NCI-H748 treated with DMSO at 0.1 percent for 48 hours (cell line): Measurements from ENCODE around the gene C5orf15.

Source experiments
- DNase-seq: peaks from one replicate; lab custom pipeline; 2025; lab: John Stamatoyannopoulos, UW

Gene C5orf15

GRCh38 chr5:133924221-133924920 lies 44.1 kb downstream of the C5orf15 start:
- no peak for DNase-seq

GRCh38 chr5:133921979-133922378 lies 46.4 kb downstream of the C5orf15 start:
- peak; percentile 57 for DNase-seq

- DNase-seq = no peak
These were observed 47.4 kb downstream of the C5orf15 start for GRCh38 chr5:133921069-133921468.

- DNase-seq = no peak
These were observed 49.0 kb downstream of the C5orf15 start for GRCh38 chr5:133919148-133920136.

GRCh38 chr5:133918731-133919130 lies 49.7 kb downstream of the C5orf15 start:
- DNase-seq = no peak

GRCh38 chr5:133918316-133918715 lies 50.1 kb downstream of the C5orf15 start:
- no peak for DNase-seq

GRCh38 chr5:133917785-133918184 lies 50.6 kb downstream of the C5orf15 start:
- no peak for DNase-seq

GRCh38 chr5:133916914-133917313 lies 51.5 kb downstream of the C5orf15 start:
- no peak for DNase-seq

- DNase-seq = no peak
These were observed 51.9 kb downstream of the C5orf15 start for GRCh38 chr5:133916479-133916878.

GRCh38 chr5:133914434-133914833 lies 54.0 kb downstream of the C5orf15 start:
- DNase-seq = no peak

GRCh38 chr5:133913413-133914155 lies 54.8 kb downstream of the C5orf15 start:
- DNase-seq = no peak

- DNase-seq = no peak
These were observed 55.5 kb downstream of the C5orf15 start for GRCh38 chr5:133912951-133913350.

GRCh38 chr5:133910571-133910970 lies 57.9 kb downstream of the C5orf15 start:
- DNase-seq = no peak

- DNase-seq = no peak
These were observed 58.8 kb downstream of the C5orf15 start for GRCh38 chr5:133909603-133910002.

GRCh38 chr5:133907075-133907474 lies 61.4 kb downstream of the C5orf15 start:
- no peak for DNase-seq

- no peak for DNase-seq
These were observed 62.1 kb downstream of the C5orf15 start for GRCh38 chr5:133906303-133906702.
